ENCODE data around the gene ZIC4.

DNA sequence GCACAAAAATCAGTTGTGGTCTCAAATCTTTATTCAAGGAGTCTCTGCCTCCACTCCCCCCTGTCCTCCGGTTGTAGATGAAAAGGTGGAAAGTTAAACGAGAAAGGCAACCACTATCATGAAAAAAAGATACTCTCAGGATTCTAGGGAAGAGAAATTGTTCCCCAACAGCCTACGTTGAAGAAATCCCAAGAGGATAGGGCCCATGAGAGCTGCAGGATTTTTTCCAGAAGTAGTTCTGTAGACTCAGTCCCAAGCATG lies 17.1 kb upstream of the ZIC4 start:
- TF ChIP-seq CTCF (conservative IDR thresholded peaks at IDR 0.05 in 1 of 2, IDR thresholded peaks at IDR 0.05 in 1 of 2; ENCODE audit: low read depth in 1 of 2, low read length in 2 of 2), result no peak
- TF ChIP-seq EZH2 (IDR thresholded peaks at IDR 0.05; ENCODE audit: low read length, missing control alignments), result no peak
